GM19468 (cell line): Measurements from ENCODE around the gene XRCC1.

Source experiments
- ATAC-seq: cut with Tn5 transposase; IDR thresholded peaks from one replicate; pipeline ENCODE4 v1.9.1; 2021; ENCODE audit warnings: mild to moderate bottlenecking, moderate library complexity, moderate number of reproducible peaks; ENCODE audit not compliant: unreplicated experiment; ENCODE audit errors: extremely low read depth

Gene XRCC1, protein sequence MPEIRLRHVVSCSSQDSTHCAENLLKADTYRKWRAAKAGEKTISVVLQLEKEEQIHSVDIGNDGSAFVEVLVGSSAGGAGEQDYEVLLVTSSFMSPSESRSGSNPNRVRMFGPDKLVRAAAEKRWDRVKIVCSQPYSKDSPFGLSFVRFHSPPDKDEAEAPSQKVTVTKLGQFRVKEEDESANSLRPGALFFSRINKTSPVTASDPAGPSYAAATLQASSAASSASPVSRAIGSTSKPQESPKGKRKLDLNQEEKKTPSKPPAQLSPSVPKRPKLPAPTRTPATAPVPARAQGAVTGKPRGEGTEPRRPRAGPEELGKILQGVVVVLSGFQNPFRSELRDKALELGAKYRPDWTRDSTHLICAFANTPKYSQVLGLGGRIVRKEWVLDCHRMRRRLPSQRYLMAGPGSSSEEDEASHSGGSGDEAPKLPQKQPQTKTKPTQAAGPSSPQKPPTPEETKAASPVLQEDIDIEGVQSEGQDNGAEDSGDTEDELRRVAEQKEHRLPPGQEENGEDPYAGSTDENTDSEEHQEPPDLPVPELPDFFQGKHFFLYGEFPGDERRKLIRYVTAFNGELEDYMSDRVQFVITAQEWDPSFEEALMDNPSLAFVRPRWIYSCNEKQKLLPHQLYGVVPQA

DNA sequence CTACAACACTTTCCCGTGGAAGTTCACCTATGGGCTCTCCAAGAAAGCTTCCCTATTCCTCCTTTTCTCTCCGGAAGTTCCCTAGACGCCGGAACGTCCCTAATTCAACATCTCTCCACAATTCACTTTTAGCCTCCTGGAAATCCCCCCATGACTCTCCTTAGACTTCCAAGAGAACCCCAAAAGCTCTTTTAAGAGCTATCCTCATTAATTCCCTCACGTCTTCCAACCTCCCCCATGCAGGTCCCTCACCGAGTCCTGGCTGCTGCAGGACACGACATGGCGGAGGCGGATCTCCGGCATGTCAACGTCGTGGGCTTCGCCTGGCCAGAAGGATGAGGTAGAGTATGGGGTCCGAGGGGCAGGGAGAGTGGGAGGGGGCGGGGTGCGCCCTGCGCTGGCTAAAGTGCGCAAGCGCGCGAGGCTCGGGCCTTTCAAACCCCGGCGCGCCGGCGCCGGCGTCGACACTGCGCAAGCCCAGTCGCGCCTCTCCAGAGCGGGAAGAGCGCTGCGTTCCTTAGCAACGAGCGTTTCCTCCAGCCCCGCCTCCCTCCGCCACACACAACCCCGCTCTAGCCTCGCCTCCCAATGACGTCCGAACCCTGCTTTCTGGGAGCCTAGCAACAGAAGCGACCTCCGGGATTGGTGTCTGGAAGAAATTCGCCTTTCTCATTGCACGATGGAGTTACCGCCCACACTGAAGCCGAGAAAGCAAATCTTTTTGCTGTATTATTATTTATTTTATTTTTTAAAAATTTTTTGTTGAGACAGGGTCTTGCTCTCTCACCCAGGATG lies at the start of gene XRCC1, which contains the start of gene PINLYP:
Gene XRCC1, minus strand, starts transcription at position 372 of the 795 bp plus-strand sequence. Its CDS starts 69 bp downstream, at position 303.
Gene PINLYP, plus strand, starts transcription at position 646 of the 795 bp plus-strand sequence. CDS start 1,391 bp downstream, outside the sequence.
- peak; percentile 88 for ATAC-seq

DNA sequence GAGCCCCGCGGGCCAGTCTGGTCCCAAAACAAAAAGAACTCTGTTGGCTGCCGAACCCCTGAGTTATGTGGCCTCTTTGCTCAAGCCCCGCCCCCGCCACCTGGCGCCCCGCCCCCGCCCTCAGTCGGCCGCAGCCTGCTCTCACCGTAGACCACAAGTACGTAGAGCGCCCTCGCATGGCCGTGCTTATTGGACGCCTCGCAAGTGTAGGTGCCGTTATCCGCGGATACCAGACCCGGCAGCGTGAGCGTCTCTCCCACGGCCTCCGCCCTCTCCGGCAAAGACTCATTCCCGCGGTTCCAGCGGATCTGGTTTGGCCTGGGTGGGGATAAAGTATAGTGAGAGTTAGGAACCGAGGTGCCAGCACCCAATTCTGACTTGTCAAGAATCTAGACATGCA lies 49.6 kb upstream of the XRCC1 start:
- ATAC-seq: no peak

DNA sequence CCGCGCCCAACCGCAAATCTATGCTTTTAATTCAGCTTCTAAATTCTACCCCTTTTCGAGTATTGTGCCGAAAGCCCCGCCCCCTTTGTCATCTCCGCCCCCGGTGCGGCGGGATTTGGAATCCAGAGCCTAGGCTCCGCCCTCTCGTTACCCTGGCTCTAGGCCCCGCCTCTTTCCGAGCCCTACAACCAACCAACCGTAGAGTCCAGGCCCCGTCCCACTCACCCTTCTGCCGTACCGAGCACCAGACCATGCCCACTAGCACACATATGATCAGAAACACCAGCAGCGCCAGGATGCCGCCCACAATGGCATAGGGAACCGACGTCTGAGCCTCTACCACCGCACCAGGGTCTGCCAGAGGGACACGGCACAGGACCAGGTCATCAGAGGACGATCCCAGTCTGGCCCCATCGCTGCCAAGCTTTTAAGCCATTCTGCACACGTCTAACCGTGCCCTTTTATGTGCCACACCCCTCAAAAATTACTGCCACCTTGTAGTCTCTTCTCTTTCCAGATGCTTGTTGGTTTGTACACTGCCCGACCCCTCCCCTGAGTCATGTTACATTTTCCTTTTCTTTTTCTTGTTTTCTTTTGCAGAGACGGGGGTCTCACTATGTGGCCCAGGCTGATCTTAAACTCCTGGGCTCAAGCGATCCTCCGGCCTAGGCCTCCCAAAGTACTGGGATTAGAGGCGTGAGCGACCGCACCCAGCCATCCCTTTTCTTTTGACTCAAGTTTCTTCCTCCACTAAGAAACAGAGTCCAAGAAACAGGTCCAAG lies 48.8 kb upstream of the XRCC1 start:
- ATAC-seq: no peak

DNA sequence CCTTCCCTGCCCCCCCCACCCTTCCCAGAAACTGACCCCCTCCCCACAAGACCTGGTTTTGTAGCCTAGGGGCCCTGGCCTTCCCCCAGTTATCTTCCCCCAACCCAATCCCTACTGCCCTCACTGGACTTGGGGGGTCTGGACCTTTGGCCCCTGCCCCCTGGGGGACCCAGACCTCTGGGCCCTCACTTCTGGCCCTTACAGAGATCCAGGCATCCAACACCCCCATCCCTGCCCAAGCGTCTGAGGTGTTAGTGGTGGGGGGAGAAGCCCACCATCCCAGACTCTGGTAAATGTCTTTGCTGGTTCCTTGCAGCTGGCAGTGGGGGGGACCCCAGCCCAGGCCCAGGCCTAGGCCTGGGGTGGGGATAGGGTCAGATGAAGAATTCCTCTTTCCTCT lies 47.6 kb upstream of the XRCC1 start:
- ATAC-seq: no peak

DNA sequence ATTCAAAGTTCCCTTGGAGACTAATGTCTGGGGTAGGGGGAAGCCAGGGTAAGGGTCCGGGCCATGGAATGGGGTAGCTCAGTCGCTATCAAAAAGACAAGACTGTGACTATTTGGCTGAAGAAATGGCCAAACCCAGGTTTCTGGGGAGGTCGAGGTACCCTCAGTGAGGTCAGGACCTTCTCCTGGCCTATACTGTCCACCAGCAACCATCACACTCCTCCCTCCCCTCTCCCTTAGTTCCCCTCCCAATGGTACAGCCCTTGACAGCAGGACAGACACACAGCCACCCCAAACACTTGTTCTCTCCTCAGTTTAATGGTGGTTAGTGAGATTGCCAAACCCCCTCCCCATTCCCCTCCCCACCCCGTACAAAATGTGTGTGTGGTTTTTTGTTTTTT lies 46.7 kb upstream of the XRCC1 start:
- ATAC-seq: no peak

DNA sequence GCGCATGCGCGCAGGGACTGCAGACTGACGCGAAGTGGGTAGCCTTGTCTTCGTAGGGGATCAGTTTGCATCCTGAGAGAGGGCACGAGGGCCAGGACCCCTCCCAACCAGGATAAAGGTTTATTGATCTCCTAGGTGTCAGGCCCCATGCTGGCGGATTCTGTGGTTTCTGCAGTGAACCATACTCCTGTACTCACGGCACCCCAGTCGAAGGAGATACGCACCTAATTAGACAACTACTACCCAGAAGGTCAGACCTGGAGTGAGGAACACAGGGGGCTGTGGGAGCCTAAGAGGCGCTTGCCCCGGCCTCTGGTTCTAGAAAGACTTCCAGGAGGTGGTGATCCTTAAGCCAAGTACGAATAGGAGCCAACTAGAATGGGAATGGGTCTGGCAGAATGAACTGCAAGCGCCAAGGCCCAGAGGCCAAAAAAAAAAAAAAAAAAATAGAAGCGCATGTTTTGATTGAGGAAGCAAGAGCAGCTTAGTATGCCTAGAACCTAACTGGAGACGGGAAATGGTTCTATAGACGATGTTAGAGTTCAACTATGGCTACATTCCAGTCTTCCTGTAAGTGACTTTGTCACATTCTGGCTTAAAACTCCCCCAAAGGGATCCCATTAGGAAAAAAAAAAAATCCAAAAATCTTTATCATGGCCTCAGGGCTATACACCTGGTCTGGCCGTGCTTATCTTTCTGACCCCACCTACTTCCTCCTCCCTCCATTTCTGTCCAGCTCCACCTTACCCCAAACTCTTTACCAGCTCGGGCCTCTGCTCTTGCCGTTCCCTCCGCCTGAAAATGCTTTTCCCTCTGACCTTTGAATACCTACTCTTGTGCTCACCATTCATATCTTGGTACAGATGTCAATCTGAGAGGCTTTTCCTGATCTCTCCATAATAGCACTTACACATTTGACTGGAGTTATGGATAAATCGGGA lies 45.0 kb upstream of the XRCC1 start:
- ATAC-seq: no peak

DNA sequence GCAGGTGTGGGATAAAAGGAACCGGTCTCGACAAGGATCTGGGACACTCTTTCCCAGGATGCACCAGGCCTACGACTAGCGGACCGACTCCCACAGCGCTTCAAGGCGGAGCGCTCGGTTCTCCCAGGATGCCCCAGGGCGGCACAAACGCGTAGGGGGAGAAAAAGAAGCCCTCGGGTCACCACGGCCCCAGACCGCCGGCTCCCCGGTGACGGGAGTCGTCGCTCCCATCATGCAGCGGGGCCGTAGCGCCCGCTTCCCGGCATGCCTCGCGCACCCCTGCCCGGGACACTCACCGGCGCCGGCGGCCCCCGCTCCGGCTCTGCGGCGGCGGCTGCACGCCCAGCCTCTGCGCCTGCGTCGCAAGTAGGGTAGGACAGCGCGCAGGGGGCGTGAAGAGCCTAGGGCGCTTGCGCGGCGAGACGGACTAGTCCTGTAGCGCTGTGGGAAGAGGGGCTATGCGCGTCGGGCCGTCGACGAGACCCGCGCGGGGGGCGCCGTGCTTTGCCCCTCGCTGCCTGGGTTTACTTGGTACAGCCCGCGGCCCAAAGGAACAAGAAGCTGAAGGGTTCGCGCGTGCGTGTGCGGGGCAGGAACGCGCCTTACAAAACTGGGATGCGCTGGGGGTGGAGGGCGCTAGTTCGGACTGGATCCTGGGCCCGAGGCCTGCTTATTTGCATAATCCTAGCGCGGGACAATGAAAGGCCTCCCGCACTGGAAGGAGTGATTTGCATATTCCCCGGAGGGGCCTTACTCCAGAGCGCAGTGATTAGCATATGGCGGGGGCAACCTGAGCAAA lies 44.1 kb upstream of the XRCC1 start, which contains the start of gene ZNF428:
Gene ZNF428, minus strand, starts transcription at position 368 of the 799 bp plus-strand sequence. CDS start 5,325 bp downstream, outside the sequence.
- peak; percentile 77 for ATAC-seq

DNA sequence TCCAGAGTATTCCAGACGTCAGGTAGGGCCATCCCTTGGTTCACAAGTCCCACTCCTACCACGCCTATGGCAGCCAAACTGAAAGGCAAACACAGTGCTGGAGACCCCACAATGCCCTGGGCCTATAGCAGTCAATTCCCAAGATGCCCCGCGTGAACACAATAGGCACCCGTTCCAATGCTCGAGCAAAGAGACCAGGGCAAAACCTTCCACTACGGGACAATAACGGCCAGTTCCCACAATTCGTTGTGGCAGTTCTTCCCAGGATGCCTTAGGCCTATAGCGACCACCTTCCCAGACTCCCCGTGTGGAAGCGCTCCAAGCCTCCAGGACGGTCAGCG lies 43.6 kb upstream of the XRCC1 start:
- no peak for ATAC-seq

DNA sequence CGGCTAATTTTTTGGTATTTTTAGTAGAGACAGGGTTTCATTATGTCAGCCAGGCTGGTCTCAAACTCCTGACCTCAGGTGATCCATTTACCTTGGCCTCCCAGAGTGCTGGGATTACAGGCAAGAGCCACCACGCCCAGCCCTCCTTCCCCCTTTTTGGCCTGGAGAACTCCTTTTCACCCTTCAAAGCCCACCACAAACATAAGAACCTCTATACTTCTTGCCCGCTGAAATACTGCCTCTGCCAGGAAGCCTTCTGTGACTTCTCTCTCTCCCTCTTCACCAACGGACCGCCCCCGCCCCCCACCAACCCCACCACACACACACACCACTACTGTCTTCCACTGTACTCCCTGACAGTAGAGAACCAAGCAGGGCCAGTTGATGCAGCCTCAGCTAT lies 41.6 kb upstream of the XRCC1 start:
- ATAC-seq: no peak

DNA sequence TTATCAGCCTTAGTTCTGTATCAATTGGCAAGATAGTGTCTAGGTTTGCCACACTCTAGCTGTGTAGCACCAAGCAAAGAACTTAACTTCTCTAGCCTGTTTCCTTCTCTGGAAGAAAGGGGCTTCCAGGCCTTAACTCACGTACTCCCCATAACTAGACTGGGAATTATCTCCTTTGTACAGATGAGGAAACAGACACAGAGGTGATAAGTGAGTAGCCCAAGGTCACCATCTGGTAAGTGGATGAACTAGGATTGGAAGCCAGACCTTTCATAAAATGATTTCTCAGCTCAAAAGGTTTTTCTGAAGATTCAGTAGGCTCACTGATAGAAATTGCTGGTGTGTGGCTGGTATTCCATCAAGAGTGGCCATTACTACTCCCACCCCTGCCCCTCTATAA lies 41.0 kb upstream of the XRCC1 start:
- no peak for ATAC-seq

DNA sequence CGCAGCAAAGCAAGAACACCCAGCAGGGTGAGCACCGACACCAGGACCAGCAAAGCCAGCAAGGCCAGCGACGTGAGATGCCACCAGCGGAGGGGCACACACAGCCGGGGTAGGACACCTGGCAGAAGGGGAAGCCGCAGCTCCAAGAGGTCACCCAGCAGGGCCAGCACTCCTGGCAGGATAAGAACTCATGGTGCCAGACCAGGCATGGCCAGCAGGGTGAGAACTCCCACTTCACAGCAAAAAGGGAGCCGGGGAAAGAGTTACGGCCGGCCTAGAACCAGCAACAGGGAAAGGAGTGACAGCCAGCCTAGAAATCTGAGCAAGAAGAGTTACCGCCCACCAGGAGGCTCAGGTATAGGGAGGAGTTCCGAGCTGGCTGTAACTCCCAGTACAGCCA lies 37.0 kb upstream of the XRCC1 start:
- ATAC-seq: no peak

DNA sequence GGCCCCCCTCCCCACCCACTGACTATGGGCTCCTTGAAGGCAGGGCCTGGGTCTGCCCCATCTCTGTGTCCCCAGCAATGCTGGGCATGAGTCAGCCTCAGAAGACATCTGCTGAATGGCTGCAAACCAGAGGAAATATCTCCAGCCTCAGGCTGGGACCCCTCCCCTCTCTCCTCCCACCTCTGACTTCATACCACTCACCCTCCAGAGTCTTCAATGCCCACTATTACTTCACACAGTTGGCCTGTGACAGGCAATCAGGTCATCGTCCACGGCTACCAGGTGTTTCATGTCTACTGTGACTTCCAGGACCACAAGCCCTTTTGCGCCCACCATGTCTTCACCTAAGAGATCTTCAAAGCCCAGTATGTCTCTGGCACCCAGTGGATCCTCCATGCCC lies 36.5 kb upstream of the XRCC1 start, which contains the start of gene SRRM5:
Gene SRRM5, plus strand, starts transcription at position 301 of the 400 bp plus-strand sequence. Its CDS starts 34 bp downstream, at position 335.
- no peak for ATAC-seq

DNA sequence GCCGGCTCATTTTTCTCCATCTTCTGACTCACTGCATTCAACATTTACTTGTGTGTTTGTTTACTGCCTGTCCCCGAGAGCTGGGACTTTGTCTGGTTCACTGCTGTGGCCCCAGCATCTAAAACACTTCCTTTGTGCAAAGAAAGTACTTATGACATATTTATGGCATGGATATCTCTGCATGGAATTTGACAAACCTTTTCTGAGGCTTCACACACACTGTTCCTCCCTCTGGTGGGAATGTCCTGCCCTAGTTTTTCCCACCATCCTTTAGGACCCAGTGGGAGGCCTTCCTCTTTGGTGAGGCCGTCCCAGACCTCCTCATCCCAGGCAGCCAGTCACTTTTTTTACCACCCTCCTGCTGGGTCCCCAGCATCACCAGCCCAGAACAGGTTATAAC lies 35.2 kb upstream of the XRCC1 start:
- ATAC-seq: no peak

DNA sequence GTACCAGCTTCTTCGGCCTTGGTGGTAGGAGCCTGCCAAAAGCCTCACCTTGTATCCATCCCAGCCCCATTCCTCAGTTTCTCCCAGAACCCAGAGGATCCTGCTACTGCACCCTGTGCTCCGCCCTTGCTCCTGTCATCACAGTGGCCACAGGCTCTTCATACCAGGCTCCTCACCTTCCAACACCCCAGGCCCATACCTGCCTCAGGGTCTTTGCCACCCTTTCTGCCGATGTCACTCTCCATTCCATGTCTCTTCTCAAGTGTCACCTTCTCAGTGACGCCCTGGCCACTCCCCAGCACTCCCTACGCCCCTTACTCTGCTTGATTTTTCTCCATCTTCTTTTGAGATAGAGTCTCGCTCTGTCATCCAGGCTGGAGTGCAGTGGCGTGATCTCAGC lies 34.5 kb upstream of the XRCC1 start:
- ATAC-seq: no peak

DNA sequence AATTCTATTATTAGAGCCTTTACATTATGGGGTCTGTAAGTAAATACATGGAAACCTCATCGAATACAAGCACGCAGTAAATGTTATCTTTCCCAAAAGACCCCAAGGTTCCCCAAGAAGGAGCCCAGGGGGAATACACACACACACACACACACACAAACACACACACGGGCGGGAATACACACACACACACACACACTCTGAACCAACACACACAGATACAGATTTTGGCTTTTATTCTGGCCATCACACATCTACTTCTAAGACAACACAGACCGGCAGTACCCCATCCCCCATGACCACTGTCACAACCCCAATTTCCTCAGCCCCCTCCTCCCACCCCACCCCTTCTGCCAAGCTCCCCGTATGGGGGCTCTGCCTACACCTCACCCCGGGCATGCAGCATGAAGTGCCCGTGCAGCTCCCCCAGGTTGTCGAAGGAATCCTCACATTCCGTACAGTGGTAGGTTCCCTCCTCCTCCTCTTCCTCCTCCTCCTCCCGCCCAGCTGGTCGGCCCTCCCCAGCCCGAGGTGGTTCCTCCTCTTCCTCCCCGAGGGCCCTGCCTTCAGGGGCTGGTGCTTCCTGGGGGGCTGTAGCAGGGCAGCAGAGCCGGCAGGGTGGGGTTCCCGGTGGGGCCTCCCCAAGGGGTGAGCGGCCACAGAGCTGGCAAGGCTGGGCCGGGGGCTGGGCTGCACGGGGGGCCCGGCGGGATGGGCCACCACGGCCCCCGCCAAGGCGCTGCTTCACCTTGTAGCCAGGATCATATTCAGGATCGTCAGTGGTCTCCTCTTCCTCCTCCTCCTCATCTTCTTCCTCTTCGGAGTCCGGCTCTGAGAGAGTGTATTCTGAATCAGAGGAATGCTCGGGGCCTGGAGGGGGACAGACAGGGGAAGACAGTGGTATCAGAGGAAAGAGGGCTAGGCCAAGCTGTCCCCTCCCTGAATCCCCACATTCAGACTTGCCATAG lies 32.2 kb upstream of the XRCC1 start:
- ATAC-seq: no peak

DNA sequence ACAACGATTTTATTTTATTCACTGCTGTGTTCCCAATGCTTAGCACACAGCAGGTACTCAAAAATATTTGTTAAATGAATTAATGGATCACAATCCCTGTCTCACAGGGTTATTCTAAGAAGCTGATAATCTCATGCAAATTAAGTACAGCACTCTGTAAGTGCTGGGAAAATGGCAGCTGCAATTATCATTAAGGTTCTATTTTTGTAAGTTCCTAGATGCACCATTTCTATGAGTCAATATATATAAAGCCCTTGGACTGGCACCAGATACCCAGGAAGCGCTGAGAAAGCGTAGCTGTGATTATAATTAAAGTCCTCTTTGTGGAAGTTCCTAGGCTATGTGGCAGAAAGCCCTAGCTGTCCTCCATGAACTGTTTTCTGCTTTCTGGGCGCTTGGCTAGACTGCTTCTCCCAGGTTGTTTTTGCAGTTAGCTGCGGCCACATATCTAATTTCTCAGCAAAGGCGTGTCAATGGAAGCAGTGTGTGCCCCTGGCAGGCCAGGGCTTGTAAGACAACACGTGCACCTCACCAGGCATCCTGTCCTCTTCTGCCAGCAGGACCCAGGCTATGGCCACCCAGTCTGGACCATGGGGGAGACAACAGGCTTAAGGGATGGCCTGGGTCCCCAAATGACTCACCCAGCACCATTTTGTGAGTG lies 31.4 kb upstream of the XRCC1 start:
- no peak for ATAC-seq
